GM21576 (cell line): Measurements from ENCODE around the gene OR4S1.
"Not testable (repeated sequence)": the region's sequence is repeated elsewhere in the genome, so short reads cannot be mapped to it uniquely, and the experiment has no call there.

Experiments
- ATAC-seq: cut with Tn5 transposase; IDR thresholded peaks from one replicate; pipeline ENCODE4 v1.9.1; 2021; ENCODE audit warnings: mild to moderate bottlenecking, moderate library complexity; ENCODE audit not compliant: unreplicated experiment

Gene OR4S1, protein sequence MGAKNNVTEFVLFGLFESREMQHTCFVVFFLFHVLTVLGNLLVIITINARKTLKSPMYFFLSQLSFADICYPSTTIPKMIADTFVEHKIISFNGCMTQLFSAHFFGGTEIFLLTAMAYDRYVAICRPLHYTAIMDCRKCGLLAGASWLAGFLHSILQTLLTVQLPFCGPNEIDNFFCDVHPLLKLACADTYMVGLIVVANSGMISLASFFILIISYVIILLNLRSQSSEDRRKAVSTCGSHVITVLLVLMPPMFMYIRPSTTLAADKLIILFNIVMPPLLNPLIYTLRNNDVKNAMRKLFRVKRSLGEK

DNA sequence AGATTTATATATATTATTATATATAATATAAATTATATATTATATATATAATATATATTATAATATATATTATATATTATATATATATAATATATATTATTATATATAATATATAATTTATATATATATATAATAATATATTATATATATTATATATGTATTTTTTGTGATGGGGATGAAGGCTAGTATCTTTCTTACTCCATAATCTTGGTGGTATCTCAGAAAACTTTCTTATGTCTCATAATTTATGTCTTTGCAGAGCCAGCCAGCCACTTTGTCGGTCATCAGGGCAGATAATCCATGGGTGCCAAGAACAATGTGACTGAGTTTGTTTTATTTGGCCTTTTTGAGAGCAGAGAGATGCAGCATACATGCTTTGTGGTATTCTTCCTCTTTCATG is at the start of gene OR4S1:
OR4S1 (plus strand) TSS at position 301 of the 400 bp plus-strand sequence; CDS start at position 301, 0 bp downstream.
- ATAC-seq = no peak

DNA sequence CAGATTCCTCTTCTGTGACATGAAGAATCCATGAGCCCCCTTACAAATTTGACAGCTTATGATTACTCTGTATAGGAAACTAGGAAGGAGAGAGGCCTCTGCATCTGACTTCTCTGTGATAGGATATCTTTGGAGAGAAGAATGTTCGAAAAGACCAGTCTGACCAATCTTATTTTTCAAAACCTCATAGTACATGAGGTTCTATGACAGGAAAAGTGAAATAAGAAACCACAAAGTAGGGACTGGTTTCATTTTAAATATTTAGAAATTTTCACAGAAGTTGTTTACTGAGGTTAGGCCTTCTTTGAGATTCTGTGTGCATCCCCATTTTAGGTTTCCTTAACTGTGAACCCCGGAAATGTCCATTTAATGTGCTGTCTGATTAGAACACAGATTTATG is 44.4 kb upstream of the OR4S1 start:
- ATAC-seq = no peak

DNA sequence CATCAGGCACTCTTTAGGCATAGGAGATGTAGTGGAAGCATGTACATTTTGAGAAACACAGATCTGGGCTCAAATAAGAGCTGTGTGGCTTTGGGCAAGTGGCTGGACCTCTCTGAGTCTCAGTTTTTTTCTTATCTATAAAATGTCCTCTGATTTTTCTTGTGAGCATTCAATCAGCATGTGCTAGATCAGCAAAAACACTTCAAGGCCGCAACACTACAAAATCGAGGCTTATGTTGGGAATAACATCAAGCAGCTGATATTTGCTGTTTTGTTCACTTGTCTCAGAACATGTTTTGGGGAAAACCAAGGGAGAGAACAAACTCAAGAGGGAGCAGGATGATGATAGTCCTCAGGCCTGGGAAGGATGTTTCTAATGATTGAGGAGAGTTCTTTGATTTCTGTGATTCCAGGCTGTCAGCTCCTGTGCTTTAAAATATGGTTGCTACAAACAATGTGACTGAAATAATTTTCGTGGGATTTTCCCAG is 42.6 kb upstream of the OR4S1 start, which contains the start of gene OR4X1:
OR4X1 (plus strand) TSS at position 439 of the 489 bp plus-strand sequence; CDS start at position 439, 0 bp downstream.
- no peak for ATAC-seq

DNA sequence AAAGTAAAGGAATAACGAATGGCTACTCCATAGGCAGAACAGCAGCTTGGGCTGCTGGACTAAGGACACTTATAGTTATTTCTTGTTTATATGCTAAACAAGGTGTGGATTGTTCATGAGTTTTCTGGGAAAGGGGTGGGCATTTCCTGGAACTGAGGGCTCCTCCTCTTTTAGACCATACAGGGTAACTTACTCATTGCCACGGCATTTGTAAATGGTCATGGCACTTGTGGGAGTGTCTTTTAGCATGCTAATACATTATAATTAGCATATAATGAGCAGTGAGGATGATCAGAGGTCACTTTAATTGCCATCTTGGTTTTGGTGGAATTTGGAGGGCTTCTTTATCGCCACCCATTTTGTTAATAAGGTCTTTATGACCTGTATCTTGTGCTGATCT is 35.4 kb upstream of the OR4S1 start:
- ATAC-seq = no peak

DNA sequence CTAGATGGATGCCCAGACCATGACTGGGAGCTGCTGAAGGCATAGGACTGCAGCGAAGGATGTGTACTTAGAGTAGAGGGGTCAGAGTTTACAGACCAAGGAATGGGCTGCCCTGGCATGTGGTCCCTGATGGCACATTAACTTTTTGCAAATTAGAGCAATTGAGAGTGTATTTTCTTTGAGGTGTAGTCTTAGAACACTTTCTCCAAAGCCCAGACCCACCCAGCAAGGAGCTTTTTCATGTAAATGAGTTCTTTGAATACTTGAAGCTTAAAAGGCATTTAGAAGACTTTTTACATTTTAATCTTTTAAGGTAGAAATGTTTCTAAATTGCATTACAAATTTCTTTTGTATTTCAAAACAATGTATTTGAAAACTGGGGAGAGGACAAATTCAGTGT is 33.4 kb upstream of the OR4S1 start:
- no peak for ATAC-seq

DNA sequence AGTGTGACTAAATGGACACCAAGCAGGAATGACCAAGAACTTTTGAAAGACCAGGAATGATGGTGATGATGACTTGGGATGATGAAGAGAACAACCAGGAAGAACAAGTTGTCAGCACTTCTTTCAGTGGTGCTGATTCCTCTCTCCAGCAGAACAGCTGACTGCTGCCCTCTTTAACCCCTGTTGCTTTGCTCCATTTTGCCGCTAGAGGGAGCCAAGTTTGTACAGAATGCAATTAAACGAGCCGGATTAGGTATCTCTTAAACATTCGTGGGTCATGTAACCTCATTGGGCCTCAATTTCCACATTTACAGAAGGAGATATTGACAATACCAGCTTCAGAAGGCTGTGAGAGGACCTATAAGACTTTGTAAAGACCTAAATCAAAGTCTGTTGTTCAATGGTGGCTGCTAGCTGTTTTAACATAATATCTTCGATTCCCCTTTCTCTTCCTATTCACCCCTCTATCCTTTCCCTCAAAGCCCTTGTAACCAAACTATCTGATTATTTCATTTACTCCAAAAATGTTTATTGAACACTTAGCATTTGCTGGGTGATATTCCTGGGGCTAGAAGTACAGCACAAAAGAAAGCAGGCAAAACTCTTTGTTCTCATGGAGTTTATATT is 1.9 kb downstream of the OR4S1 start:
- peak; percentile 92 for ATAC-seq

DNA sequence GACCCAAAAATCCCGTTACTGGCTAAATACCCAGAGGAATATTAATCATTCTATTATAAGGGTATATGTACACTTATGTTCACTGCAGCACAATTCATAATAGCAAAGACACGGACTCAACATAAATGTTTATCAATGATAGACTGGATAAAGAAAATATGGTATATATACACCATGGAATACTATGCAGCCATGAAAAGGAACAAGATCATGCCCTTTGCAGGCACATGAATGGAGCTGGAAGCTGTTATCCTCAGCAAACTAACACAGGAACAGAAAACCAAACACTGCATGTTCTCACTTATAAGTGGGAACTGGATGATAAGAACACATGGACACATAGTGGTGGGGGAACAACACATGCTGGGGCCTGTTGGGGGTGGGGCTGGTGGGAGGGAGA is 7.6 kb downstream of the OR4S1 start:
- ATAC-seq = not testable (repeated sequence)

DNA sequence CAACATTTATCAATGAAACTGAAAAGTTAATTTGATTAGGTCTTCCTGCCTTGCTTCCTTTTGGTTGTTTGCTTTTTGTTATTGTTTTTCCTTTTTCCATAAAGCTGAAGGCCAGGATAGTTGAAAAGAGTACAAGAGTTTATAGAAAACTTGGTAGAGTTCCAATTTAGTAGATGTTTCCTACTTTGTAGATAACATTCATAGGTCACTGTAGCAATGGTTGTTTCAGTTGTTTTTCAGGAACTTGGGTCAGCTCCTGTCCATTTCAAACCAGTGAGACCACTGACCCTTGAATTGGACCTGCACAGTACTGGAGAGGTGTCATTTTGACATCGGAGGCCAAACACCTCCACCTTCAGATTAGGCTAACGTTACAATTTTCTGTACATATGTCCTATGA is 13.8 kb downstream of the OR4S1 start:
- not testable (repeated sequence) for ATAC-seq

DNA sequence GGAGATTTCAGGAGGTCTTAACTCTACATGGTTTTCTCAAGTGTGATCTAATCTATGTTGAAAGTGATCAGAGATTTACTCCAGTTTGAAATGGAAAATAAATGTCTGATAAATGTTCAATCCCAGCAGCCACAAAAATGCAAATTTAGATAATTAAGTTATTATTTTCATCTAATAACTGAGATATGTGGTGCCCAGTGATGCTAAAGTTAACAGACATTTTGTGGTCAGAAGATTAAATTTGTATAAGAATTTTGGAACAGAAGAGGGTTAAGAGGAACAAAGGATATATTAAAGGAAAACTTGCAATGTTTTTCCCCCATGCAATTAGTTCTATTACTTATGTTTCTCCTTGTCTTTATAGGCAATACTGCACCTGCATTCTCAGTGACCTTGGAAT is 18.6 kb downstream of the OR4S1 start, which contains the start of gene OR4C3:
OR4C3 (plus strand) TSS at position 301 of the 400 bp plus-strand sequence. CDS start 102 bp downstream, outside the sequence.
- not testable (repeated sequence) for ATAC-seq

DNA sequence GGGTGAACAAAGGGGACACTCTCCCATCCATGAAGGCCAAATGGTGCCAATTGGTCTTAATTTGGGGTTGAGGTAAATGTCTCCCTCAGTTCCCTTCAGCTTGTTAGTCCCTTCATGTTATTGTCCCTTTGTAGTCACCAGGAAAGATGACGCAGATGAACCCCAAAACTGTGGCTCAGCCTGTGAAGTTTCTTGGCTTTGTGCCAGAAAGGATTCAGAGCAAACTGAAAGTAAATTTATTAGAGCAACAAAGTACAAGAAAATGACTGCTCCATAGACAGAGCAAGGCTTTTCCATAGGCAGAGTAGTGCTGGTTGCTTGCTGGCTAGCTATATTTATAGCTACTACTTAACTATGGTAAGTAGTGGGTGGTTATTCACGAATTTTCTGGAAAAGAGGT is 35.4 kb downstream of the OR4S1 start:
- ATAC-seq = no peak

DNA sequence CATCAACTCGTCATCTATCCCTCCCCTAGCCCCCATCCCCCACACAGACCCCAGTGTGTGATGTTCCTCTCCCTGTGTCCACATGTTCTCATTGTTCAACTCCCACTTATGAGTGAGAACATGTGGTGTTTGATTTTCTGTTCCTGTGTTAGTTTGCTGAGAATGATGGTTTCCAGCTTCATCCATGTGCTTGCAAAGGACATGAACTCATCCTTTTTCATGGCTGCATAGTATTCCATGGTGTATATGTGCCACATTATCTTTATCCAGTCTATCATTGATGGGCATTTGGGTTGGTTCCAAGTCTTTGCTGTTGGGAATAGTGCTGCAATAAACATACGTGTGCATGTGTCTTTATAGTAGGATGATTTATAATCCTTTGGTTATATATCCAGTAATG is 36.5 kb downstream of the OR4S1 start:
- not testable (repeated sequence) for ATAC-seq

DNA sequence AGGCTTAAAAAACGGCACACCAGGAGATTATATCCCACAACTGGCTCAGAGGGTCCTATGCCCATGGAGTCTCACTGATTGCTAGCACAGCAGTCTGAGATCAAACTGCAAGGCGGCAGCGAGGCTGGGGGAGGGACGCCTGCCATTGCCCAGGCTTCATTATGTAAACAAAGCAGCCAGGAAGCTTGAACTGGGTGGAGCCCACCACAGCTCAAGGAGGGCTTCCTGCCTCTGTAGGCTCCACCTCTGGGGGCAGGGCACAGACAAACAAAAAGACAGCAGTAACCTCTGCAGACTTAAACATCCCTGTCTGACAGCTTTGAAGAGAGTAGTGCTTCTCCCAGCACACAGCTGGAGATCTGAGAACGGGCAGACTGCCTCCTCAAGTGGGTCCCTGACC is 40.3 kb downstream of the OR4S1 start:
- ATAC-seq = not testable (repeated sequence)

DNA sequence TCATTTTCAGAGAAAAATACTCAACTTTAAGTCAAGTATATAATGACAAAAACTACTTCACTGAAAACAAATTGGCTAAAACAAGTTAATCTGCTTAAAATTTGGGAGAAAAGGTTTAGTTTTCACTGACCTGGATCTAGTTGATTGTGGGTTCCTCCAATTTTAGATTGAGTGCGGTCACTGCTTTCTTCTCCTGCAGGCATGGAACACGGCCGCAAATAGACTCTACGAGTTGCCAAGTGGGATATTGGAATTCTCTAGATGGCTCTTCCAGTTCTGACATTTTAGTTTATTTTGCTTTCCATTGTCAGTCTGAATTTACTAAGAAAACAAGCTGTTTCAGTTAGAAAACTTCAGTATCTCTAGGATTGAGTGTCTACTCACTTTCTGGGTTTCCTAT is 48.0 kb downstream of the OR4S1 start:
- ATAC-seq = no peak

DNA sequence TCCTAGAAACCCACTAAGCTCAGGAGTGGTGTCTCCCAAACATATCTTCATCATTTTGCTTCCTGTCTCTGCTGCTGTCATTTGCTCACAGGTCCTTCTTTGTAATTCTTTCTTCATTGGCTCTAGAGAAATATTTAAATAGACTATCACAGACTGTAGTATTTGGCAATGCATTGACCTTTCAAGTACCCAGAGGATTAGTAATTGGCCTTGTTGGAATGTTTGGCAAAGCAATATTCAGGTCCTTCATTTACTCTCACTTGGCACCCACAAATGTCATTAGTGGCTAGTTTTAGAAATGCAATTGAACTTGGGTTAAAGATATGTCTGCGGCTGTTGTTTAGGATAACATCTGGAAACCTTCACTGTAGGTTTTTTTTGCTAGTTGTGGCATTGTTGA is 48.7 kb downstream of the OR4S1 start:
- ATAC-seq = no peak
